Immature natural killer cell (primary cell): ENCODE measurements around the gene SLCO2A1. TPM values are rescaled to one million over a fixed set of nuclear protein-coding genes. Genes with fewer than 3 reads are reported as not detected.

Experiments used
- DNase-seq, 3 donors: peaks; one replicate each; pipeline ENCODE4 v3.0.0; 2022; ENCODE audit warnings: mixed read lengths in 1 of 3
- H3K27ac Mint-ChIP-seq, 6 donors: one replicate each; pipeline ENCODE4 v1.8.0; 2020; ENCODE audit warnings: mixed read lengths in 6 of 6, mild to moderate bottlenecking in 5 of 6, inconsistent platforms in 4 of 6, moderate library complexity in 3 of 6
- H3K27me3 Mint-ChIP-seq, 3 donors: one replicate each; pipeline ENCODE4 v1.8.0; 2020 to 2021; ENCODE audit warnings: low read depth in 3 of 3, mild to moderate bottlenecking in 3 of 3, mixed read lengths in 3 of 3, moderate library complexity in 3 of 3, inconsistent platforms in 1 of 3
- H3K36me3 Mint-ChIP-seq, 3 donors: one replicate each; pipeline ENCODE4 v1.8.0; 2020; ENCODE audit warnings: mixed read lengths in 3 of 3, inconsistent platforms in 2 of 3, mild to moderate bottlenecking in 2 of 3
- H3K4me1 Mint-ChIP-seq, 2 donors: one replicate each; pipeline ENCODE4 v1.8.0; 2020; ENCODE audit warnings: inconsistent platforms in 2 of 2, mild to moderate bottlenecking in 2 of 2, mixed read lengths in 2 of 2, moderate library complexity in 1 of 2
- H3K4me3 Mint-ChIP-seq, 5 donors: one replicate each; pipeline ENCODE4 v1.8.0; 2020; ENCODE audit warnings: mild to moderate bottlenecking in 5 of 5, mixed read lengths in 5 of 5, inconsistent platforms in 3 of 5, moderate library complexity in 3 of 5
- H3K9me3 Mint-ChIP-seq, 6 donors: one replicate each; pipeline ENCODE4 v1.8.0; 2020; ENCODE audit warnings: mild to moderate bottlenecking in 6 of 6, mixed read lengths in 6 of 6, inconsistent platforms in 4 of 6, moderate library complexity in 3 of 6
- polyA plus RNA-seq, 3 donors: library from polyadenylated mRNA; unstranded; fragments of 300-500 nt; fragmentation: Illumina TruSeq; gene quantifications; one replicate each; pipeline ENCODE4 v1.2.3, GENCODE V29; 2021

SLCO2A1 gene
- polyA plus RNA-seq, 3 donors from 2014 or later: not detected

- Mint-ChIP-seq H3K9me3 (no peaks in the 10 kb centered on the region), H3K4me1 (peaks cover 0 to 11% of the 10 kb centered on the region in 2 donors), H3K27me3 (peaks cover 0 to 6% (median 0%) of the 10 kb centered on the region in 3 donors), H3K27ac (peak overlapping the region in 2 of 6 donors; percentile 2 to 8), H3K36me3 (no peaks in the 10 kb centered on the region), H3K4me3 (no peak overlapping the region)
- DNase-seq: no peak
Observed at GRCh38 chr3:134056464-134056891, 26.8 kb upstream of the SLCO2A1 start.

- no peak overlapping the region for H3K27ac Mint-ChIP-seq
- peaks cover 0 to 6% (median 0%) of the 10 kb centered on the region in 3 donors for H3K27me3 Mint-ChIP-seq
- H3K4me3 Mint-ChIP-seq: no peak overlapping the region
- H3K36me3 Mint-ChIP-seq: no peaks in the 10 kb centered on the region
- no peak for DNase-seq
- no peaks in the 10 kb centered on the region for H3K9me3 Mint-ChIP-seq
- H3K4me1 Mint-ChIP-seq: peaks cover 0 to 11% of the 10 kb centered on the region in 2 donors
Observed at GRCh38 chr3:134055661-134056060, 25.9 kb upstream of the SLCO2A1 start.

GRCh38 chr3:134054881-134055280, 25.2 kb upstream of the SLCO2A1 start:
- Mint-ChIP-seq H3K4me1 (peaks cover 0 to 11% of the 10 kb centered on the region in 2 donors), H3K9me3 (no peaks in the 10 kb centered on the region), H3K36me3 (no peaks in the 10 kb centered on the region), H3K4me3 (no peak overlapping the region), H3K27me3 (peaks cover 0 to 6% (median 3%) of the 10 kb centered on the region in 3 donors), H3K27ac (no peak overlapping the region)
- no peak for DNase-seq

- Mint-ChIP-seq H3K27ac (no peak overlapping the region), H3K9me3 (no peaks in the 10 kb centered on the region), H3K36me3 (no peaks in the 10 kb centered on the region), H3K4me1 (peaks cover 0 to 11% of the 10 kb centered on the region in 2 donors), H3K4me3 (no peak overlapping the region), H3K27me3 (peaks cover 0 to 6% (median 3%) of the 10 kb centered on the region in 3 donors)
- no peak for DNase-seq
Observed at GRCh38 chr3:134054231-134054630, 24.5 kb upstream of the SLCO2A1 start.

- Mint-ChIP-seq H3K4me3 (no peak overlapping the region), H3K4me1 (peaks cover 0 to under 1% of the 10 kb centered on the region in 2 donors), H3K9me3 (no peaks in the 10 kb centered on the region), H3K36me3 (no peaks in the 10 kb centered on the region), H3K27ac (no peak overlapping the region), H3K27me3 (peaks cover 2 to 8% (median 4%) of the 10 kb centered on the region in 3 donors)
- DNase-seq: no peak
Observed at GRCh38 chr3:134052370-134052769, 22.6 kb upstream of the SLCO2A1 start.

GRCh38 chr3:134049676-134050075, 20.0 kb upstream of the SLCO2A1 start:
- H3K27ac Mint-ChIP-seq: no peak overlapping the region
- H3K27me3 Mint-ChIP-seq: peaks cover 2 to 8% (median 2%) of the 10 kb centered on the region in 3 donors
- no peaks in the 10 kb centered on the region for H3K4me1 Mint-ChIP-seq
- H3K4me3 Mint-ChIP-seq: no peak overlapping the region
- H3K36me3 Mint-ChIP-seq: no peaks in the 10 kb centered on the region
- H3K9me3 Mint-ChIP-seq: peaks cover 0 to 7% (median 2%) of the 10 kb centered on the region in 6 donors
- no peak for DNase-seq

GRCh38 chr3:134048278-134048996, 18.7 kb upstream of the SLCO2A1 start:
- H3K27me3 Mint-ChIP-seq: peaks cover 2 to 8% (median 2%) of the 10 kb centered on the region in 3 donors

GRCh38 chr3:134044459-134044858, 14.7 kb upstream of the SLCO2A1 start:
- DNase-seq: no peak
- Mint-ChIP-seq H3K4me1 (no peaks in the 10 kb centered on the region), H3K9me3 (peaks cover 0 to 11% (median 3%) of the 10 kb centered on the region in 6 donors), H3K27me3 (peaks cover 5 to 7% (median 5%) of the 10 kb centered on the region in 3 donors), H3K4me3 (no peak overlapping the region), H3K27ac (no peak overlapping the region), H3K36me3 (no peaks in the 10 kb centered on the region)

More at GRCh38 chr3:134048278-134048996, 18.7 kb upstream of the SLCO2A1 start:
- no peak for DNase-seq
- Mint-ChIP-seq H3K27ac (no peak overlapping the region), H3K4me1 (no peaks in the 10 kb centered on the region), H3K9me3 (peaks cover 0 to 11% (median 3%) of the 10 kb centered on the region in 6 donors), H3K4me3 (no peak overlapping the region), H3K36me3 (no peaks in the 10 kb centered on the region)

GRCh38 chr3:134040066-134040465, 10.3 kb upstream of the SLCO2A1 start:
- H3K27ac Mint-ChIP-seq: no peak overlapping the region
- H3K36me3 Mint-ChIP-seq: no peaks in the 10 kb centered on the region
- no peaks in the 10 kb centered on the region for H3K4me1 Mint-ChIP-seq
- H3K4me3 Mint-ChIP-seq: no peak overlapping the region
- H3K27me3 Mint-ChIP-seq: peaks cover 2 to 5% (median 4%) of the 10 kb centered on the region in 3 donors
- H3K9me3 Mint-ChIP-seq: peaks cover 0 to 6% (median 2%) of the 10 kb centered on the region in 6 donors
- DNase-seq: no peak

- H3K27me3 Mint-ChIP-seq: peaks cover 2 to 5% (median 4%) of the 10 kb centered on the region in 3 donors
Observed at GRCh38 chr3:134039161-134039862, 9.6 kb upstream of the SLCO2A1 start.

GRCh38 chr3:134038716-134039115, 9.0 kb upstream of the SLCO2A1 start:
- Mint-ChIP-seq H3K27me3 (peaks cover 2 to 5% (median 4%) of the 10 kb centered on the region in 3 donors), H3K4me3 (no peak overlapping the region)

More at GRCh38 chr3:134039161-134039862, 9.6 kb upstream of the SLCO2A1 start:
- Mint-ChIP-seq H3K27ac (no peak overlapping the region), H3K4me3 (no peak overlapping the region), H3K36me3 (no peaks in the 10 kb centered on the region), H3K9me3 (peaks cover 0 to 2% (median 0%) of the 10 kb centered on the region in 6 donors), H3K4me1 (no peaks in the 10 kb centered on the region)
- DNase-seq: no peak

GRCh38 chr3:134038071-134038491, 8.4 kb upstream of the SLCO2A1 start:
- DNase-seq: no peak
- Mint-ChIP-seq H3K27ac (no peak overlapping the region), H3K27me3 (peaks cover 4 to 7% (median 5%) of the 10 kb centered on the region in 3 donors), H3K4me1 (no peaks in the 10 kb centered on the region), H3K9me3 (peaks cover 0 to 2% (median 0%) of the 10 kb centered on the region in 6 donors), H3K4me3 (no peak overlapping the region), H3K36me3 (no peaks in the 10 kb centered on the region)

More at GRCh38 chr3:134038716-134039115, 9.0 kb upstream of the SLCO2A1 start:
- Mint-ChIP-seq H3K4me1 (no peaks in the 10 kb centered on the region), H3K27ac (peak overlapping the region in 1 of 6 donors; percentile 64), H3K9me3 (peaks cover 0 to 2% (median 0%) of the 10 kb centered on the region in 6 donors), H3K36me3 (no peaks in the 10 kb centered on the region)
- DNase-seq: no peak

- Mint-ChIP-seq H3K27me3 (peaks cover 3 to 4% (median 4%) of the 10 kb centered on the region in 3 donors), H3K4me1 (no peaks in the 10 kb centered on the region), H3K4me3 (no peak overlapping the region), H3K36me3 (no peaks in the 10 kb centered on the region), H3K9me3 (peaks cover 0 to 2% (median 0%) of the 10 kb centered on the region in 6 donors), H3K27ac (no peak overlapping the region)
- DNase-seq: no peak
Observed at GRCh38 chr3:134037168-134037567, 7.4 kb upstream of the SLCO2A1 start.

- no peak for DNase-seq
- Mint-ChIP-seq H3K27me3 (peaks cover 3 to 8% (median 6%) of the 10 kb centered on the region in 3 donors), H3K4me3 (no peak overlapping the region), H3K9me3 (no peaks in the 10 kb centered on the region), H3K27ac (no peak overlapping the region), H3K4me1 (no peaks in the 10 kb centered on the region), H3K36me3 (no peaks in the 10 kb centered on the region)
Observed at GRCh38 chr3:134036291-134036690, 6.6 kb upstream of the SLCO2A1 start.
